ENCODE measurements around the gene ATAD3B. TPM values are rescaled to one million over a fixed set of nuclear protein-coding genes. Genes with fewer than 3 reads are reported as not detected.
A peak's percentile ranks its signal among the peaks of the same experiment; 100 is the strongest.
"Not testable (repeated sequence)": the region's sequence is repeated elsewhere in the genome, so short reads cannot be mapped to it uniquely, and the experiment has no call there.

The ATAD3B gene
- total RNA-seq, 1 donor from 2014 or later: 31.4 TPM

DNA sequence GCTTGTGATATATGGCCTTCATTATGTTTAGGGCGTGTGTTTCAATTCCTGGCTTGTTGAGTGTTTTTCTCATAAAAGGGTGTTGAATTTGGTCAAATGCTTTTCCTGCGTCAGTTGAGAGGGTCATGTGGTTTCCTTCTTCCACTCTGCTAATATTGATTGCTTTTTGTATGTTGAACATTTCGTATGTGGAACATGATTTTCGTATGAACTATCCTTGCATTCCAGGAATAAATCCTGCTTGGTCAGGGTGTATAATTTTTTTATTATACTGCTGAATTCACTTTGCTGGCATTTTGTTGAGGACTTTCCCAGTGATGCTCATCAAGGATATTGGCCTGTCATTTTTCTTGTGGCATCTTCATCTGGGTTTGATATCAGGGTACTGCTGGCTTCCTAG lies 35.7 kb downstream of the ATAD3B start:
- Histone ChIP-seq H3K27me3 (ENCODE audit: control insufficient read depth, insufficient read depth, low read length) (no peaks in the 10 kb centered on the region), H3K4me3 (ENCODE audit: low read depth, low read length) (no peak overlapping the region), H3K36me3 (ENCODE audit: control insufficient read depth, insufficient read depth, low read length) (no peaks in the 10 kb centered on the region)
- no peak for DNase-seq (ENCODE audit: low read depth)
- TF ChIP-seq, protein P1, sequence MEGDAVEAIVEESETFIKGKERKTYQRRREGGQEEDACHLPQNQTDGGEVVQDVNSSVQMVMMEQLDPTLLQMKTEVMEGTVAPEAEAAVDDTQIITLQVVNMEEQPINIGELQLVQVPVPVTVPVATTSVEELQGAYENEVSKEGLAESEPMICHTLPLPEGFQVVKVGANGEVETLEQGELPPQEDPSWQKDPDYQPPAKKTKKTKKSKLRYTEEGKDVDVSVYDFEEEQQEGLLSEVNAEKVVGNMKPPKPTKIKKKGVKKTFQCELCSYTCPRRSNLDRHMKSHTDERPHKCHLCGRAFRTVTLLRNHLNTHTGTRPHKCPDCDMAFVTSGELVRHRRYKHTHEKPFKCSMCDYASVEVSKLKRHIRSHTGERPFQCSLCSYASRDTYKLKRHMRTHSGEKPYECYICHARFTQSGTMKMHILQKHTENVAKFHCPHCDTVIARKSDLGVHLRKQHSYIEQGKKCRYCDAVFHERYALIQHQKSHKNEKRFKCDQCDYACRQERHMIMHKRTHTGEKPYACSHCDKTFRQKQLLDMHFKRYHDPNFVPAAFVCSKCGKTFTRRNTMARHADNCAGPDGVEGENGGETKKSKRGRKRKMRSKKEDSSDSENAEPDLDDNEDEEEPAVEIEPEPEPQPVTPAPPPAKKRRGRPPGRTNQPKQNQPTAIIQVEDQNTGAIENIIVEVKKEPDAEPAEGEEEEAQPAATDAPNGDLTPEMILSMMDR (IDR thresholded peaks at IDR 0.05; ENCODE audit: insufficient read depth, low read length, poor library complexity, severe bottlenecking): no peak

DNA sequence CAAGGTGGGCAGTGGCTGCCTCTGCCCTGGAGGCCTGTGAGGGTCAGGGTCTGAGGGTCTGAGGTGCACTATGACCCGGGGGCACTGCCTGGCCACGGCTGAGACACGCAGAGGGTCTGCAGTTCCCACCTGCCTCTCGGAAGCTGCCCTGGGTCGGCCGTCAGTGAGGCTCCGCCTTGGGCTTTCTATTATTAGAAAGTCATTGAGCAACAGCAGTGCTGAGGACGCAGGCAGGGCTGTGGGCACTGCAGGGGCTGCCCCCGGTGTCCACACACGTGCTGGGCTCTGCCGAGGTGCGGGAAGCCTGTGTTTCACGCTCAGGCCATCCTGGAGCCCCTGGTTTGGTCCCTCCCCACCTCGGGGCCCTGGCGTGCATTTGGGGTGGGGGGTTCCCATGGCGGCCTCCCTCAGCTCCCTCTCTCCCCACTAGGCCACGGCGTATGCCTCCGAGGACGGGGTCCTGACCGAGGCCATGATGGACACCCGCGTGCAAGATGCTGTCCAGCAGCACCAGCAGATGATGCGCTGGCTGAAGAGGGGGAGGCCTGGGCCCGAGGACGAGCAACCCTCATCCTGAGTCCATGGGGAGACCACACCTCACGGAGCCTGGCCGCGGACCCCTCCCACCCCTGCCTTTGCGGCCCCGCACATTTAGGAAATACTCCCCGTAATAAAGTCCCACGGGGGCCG lies 37.4 kb downstream of the ATAD3B start:
- not testable (repeated sequence) for H3K4me3 ChIP-seq (ENCODE audit: low read depth, low read length); H3K36me3 ChIP-seq (ENCODE audit: control insufficient read depth, insufficient read depth, low read length); H3K27me3 ChIP-seq (ENCODE audit: control insufficient read depth, insufficient read depth, low read length); DNase-seq (ENCODE audit: low read depth)

DNA sequence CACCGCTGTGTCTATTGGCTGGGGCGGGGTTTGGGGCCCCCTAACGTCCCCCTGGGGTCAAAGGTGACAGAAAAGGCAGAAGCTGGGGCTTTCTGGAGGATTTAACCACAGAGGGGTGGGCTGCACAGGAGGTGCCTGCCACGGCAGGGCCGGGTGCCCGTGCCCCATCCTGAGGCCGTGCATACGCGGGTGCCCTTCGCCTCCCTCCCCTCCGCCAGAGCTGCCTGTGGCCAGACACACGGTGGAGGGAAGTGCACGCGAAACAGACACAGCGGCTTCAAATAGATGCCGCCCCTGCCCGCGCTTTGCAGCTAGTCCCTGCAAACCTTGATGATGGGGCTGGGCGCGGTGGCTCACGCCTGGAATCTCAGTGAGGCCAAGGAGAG lies 37.9 kb downstream of the ATAD3B start:
- H3K36me3 ChIP-seq (ENCODE audit: control insufficient read depth, insufficient read depth, low read length); H3K4me3 ChIP-seq (ENCODE audit: low read depth, low read length): not testable (repeated sequence)

DNA sequence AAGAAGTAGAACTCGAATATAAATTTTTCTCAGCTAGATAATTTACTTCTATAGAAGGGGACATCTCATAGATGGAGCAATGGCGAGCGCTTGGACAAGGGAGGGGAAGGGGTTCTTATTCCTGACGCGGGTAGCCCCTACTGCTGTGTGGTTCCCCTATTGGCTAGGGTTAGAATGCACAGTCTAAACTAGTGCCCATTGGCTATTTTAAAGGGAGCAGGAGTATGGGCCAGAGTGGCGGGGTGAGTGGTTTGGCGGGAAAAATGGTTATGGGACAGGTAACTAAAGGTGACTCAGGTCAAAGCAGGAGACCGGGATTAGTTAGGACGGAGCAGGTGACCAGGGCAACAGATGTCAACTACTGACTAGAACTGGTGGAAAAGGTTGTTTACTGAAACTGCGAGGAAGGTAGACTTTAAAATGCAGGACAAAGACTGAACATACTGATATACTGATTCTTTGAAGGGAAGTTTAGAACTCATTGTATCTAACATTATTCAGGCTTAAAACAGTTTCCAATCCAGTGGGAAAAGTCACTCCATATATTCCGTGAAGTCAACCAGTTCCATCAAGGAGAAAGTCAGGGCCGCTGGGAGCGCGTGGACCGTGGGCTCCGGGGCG lies 39.5 kb downstream of the ATAD3B start:
- peak overlapping the region; percentile 65 for H3K4me3 ChIP-seq (ENCODE audit: low read depth, low read length)
- H3K27me3 ChIP-seq (ENCODE audit: control insufficient read depth, insufficient read depth, low read length): no peaks in the 10 kb centered on the region
- TF ChIP-seq, protein P1 (IDR thresholded peaks at IDR 0.05; ENCODE audit: insufficient read depth, low read length, poor library complexity, severe bottlenecking): no peak
- no peak for DNase-seq (ENCODE audit: low read depth)
- H3K36me3 ChIP-seq (ENCODE audit: control insufficient read depth, insufficient read depth, low read length): no peaks in the 10 kb centered on the region

More for the DNA sequence above, 37.9 kb downstream of the ATAD3B start:
- H3K27me3 ChIP-seq (ENCODE audit: control insufficient read depth, insufficient read depth, low read length); DNase-seq (ENCODE audit: low read depth): not testable (repeated sequence)

DNA sequence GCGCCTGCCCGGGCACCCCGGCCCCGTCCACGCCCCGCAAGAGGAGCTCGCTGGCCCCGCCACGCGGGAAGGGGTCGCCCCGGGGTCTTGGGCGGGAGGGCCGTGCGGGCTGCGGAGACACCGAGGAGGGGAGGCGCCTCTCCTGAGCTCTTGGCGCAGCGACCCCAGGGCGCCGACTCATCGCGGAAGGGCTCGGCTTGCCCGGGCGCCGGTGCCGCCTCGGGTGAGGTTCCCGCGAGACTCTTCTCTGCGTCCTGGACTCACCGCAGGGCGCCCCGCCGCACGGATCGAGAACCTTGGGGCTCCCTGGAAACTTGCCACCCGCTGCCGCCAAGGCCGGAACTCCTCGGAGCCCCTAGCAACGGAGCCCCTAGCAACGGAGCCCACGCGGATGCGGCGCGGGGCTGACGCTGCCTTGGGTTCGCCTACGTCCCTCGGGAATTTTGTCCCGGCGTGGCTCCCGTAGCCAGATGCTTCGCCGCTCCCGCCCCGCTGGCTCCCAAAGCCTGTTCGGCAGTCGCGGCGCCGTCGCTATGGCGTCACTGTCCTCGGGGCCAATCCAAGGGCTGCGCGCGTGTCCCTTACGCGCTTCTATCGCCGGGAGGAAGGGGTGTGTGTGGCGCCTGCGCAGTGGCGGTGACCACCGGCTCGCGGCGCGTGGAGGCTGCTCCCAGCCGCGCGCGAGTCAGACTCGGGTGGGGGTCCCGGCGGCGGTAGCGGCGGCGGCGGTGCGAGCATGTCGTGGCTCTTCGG lies 40.1 kb downstream of the ATAD3B start, which contains the start of gene ATAD3A:
Gene ATAD3A, plus strand, starts transcription at position 630 of the 753 bp plus-strand sequence. Its CDS starts 107 bp downstream, at position 737.
- DNase-seq (ENCODE audit: low read depth): peak; percentile 85
- TF ChIP-seq, protein P1 (IDR thresholded peaks at IDR 0.05; ENCODE audit: insufficient read depth, low read length, poor library complexity, severe bottlenecking): no peak
- Histone ChIP-seq H3K36me3 (ENCODE audit: control insufficient read depth, insufficient read depth, low read length) (no peaks in the 10 kb centered on the region), H3K4me3 (ENCODE audit: low read depth, low read length) (peak within 1 kb of the TSS; percentile 68), H3K27me3 (ENCODE audit: control insufficient read depth, insufficient read depth, low read length) (no peaks in the 10 kb centered on the region)

DNA sequence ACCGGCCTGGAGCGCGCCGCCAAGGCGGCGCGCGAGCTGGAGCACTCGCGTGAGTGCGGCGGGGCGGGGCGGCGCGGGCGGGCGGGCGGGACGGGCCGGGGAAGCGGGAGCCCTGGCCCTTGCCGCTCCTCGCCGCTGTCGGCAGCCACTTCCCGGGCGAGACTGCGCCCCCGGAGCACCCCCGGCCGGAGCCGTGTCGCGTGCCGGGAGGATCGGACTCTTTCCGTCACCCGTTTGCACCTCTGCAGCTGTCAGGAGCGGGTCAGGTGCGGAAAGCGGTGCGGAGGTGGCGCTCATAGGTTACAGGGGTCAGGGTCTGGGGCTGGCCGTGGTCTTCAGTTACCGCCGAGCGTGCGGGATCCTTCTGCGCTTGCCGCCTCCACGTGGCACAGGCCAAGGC lies 40.9 kb downstream of the ATAD3B start:
- not testable (repeated sequence) for DNase-seq (ENCODE audit: low read depth); H3K36me3 ChIP-seq (ENCODE audit: control insufficient read depth, insufficient read depth, low read length); H3K27me3 ChIP-seq (ENCODE audit: control insufficient read depth, insufficient read depth, low read length)
- peak overlapping the region; percentile 68 for H3K4me3 ChIP-seq (ENCODE audit: low read depth, low read length)

DNA sequence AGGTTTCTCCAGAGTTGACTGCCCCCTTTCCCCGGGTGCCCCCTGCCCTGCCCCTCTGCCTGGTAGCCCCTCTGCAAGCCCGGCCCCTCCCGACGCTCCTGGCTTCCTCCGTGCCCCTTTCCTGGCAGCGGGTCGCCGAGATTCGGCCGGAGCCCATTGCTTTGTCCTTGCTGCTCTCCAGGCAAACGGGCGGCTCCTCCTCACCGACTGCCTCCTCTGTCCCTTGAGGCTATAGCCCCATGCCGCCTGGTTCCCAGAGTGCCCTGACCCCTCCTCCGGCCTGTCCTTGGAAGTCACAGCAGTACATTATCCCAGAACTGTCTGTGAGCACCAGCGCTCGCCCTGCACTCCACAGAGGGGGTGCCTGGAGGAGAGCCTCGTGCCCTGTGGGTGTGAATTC lies 42.1 kb downstream of the ATAD3B start:
- not testable (repeated sequence) for H3K27me3 ChIP-seq (ENCODE audit: control insufficient read depth, insufficient read depth, low read length); H3K4me3 ChIP-seq (ENCODE audit: low read depth, low read length); DNase-seq (ENCODE audit: low read depth); H3K36me3 ChIP-seq (ENCODE audit: control insufficient read depth, insufficient read depth, low read length)

DNA sequence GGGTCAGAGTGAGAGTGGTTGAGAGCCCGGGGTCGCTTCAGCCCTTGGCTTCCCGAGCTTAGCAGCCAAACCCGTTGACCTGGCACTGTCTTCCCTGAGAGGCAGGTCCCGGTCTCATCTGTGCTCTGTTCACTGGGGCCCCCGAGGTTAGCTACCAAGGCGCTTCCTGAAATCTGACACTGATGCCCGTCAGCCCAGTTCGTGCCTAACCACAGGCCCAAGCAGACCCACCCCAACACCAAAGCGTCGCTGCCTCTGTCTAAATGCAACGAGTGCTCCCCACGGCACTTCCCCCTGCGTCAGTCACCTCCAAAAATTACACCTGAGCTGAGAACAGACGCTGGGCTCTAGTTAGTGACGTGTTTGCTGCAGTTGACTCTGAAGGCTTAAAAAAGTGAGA lies 42.8 kb downstream of the ATAD3B start:
- H3K27me3 ChIP-seq (ENCODE audit: control insufficient read depth, insufficient read depth, low read length); H3K36me3 ChIP-seq (ENCODE audit: control insufficient read depth, insufficient read depth, low read length); DNase-seq (ENCODE audit: low read depth); H3K4me3 ChIP-seq (ENCODE audit: low read depth, low read length): not testable (repeated sequence)

DNA sequence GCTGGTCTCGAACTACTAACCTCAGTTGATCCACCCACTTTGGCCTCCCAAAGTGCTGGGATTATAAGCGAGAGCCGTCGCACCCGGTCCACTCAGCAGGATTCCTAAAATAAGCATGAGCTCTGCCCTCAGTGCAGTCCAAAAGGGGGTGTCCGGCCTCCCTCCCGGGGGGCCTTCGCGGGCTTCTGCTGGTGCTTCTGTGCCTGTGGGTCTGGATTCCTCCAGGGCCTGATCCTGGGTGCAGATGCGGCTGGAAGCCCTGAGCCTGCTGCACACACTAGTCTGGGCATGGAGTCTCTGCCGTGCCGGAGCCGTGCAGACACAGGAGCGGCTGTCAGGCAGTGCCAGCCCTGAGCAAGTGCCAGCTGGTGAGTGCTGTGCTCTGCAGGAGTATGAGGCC lies 45.4 kb downstream of the ATAD3B start:
- DNase-seq (ENCODE audit: low read depth); H3K27me3 ChIP-seq (ENCODE audit: control insufficient read depth, insufficient read depth, low read length); H3K36me3 ChIP-seq (ENCODE audit: control insufficient read depth, insufficient read depth, low read length); H3K4me3 ChIP-seq (ENCODE audit: low read depth, low read length): not testable (repeated sequence)

Measured in kidney epithelial cell (primary cell).